Astrocyte (in vitro differentiated cells and primary cell): Measurements from ENCODE around the gene ERC1. TPM values are rescaled to one million over a fixed set of nuclear protein-coding genes. Genes with fewer than 3 reads are reported as not detected.

Source experiments
- DNase-seq: peaks from one replicate; pipeline ENCODE4 v3.0.0-alpha.2; 2010; ENCODE audit warnings: low read depth
- FAIRE-seq: peaks from 2 replicates; lab custom pipeline; 2011; peaks lifted over from hg19 to GRCh38; lab: Jason Lieb, UNC
- H2AFZ ChIP-seq: 2 replicates; pipeline ENCODE4 v1.6.0; 2012; ENCODE audit warnings: low read depth, low read length, inconsistent platforms
- H3K27ac ChIP-seq: 2 replicates; pipeline ENCODE4 v1.5.1; 2011; ENCODE audit warnings: low read depth, low read length, inconsistent platforms
- H3K27me3 ChIP-seq: 2 replicates; pipeline ENCODE4 v1.6.0; 2011; ENCODE audit warnings: low read length, inconsistent platforms; ENCODE audit not compliant: insufficient read depth
- H3K36me3 ChIP-seq: 2 replicates; pipeline ENCODE4 v1.5.1; 2011; ENCODE audit warnings: low read length, inconsistent platforms; ENCODE audit not compliant: insufficient read depth
- H3K4me1 ChIP-seq: 2 replicates; pipeline ENCODE4 v1.5.1; 2011; ENCODE audit warnings: low read length, inconsistent platforms; ENCODE audit not compliant: insufficient read depth
- H3K4me2 ChIP-seq: 2 replicates; pipeline ENCODE4 v1.6.0; 2012; ENCODE audit warnings: low read length, inconsistent platforms
- H3K4me3 ChIP-seq: 2 replicates; pipeline ENCODE4 v1.5.1; 2011; ENCODE audit warnings: low read depth, mild to moderate bottlenecking, low read length, inconsistent platforms; ENCODE audit not compliant: insufficient read depth
- H3K79me2 ChIP-seq: 2 replicates; pipeline ENCODE4 v1.6.0; 2012; ENCODE audit warnings: mild to moderate bottlenecking, low read length, inconsistent platforms; ENCODE audit not compliant: insufficient read depth
- H3K9ac ChIP-seq: 2 replicates; pipeline ENCODE4 v1.6.0; 2012; ENCODE audit warnings: mild to moderate bottlenecking, low read length, inconsistent platforms
- H3K9me3 ChIP-seq: 2 replicates; pipeline ENCODE4 v1.5.1; 2012; ENCODE audit warnings: low read depth, mild to moderate bottlenecking, low read length, inconsistent platforms; ENCODE audit not compliant: insufficient read depth
- H4K20me1 ChIP-seq: 2 replicates; pipeline ENCODE4 v1.6.0; 2012; ENCODE audit warnings: low read length, inconsistent platforms; ENCODE audit not compliant: insufficient read depth
- H3K27ac Mint-ChIP-seq: one replicate; pipeline ENCODE4 v1.8.0; 2021; ENCODE audit warnings: mild to moderate bottlenecking, mixed read lengths; ENCODE audit not compliant: unreplicated experiment
- H3K27me3 Mint-ChIP-seq: one replicate; pipeline ENCODE4 v1.8.0; 2021; ENCODE audit warnings: low read depth, mixed read lengths; ENCODE audit not compliant: unreplicated experiment
- H3K36me3 Mint-ChIP-seq: one replicate; pipeline ENCODE4 v1.8.0; 2021; ENCODE audit warnings: low read depth, mixed read lengths; ENCODE audit not compliant: unreplicated experiment
- H3K4me1 Mint-ChIP-seq: one replicate; pipeline ENCODE4 v1.8.0; 2021; ENCODE audit warnings: low read depth, mixed read lengths; ENCODE audit not compliant: unreplicated experiment
- H3K4me3 Mint-ChIP-seq: one replicate; pipeline ENCODE4 v1.8.0; 2021; ENCODE audit warnings: mild to moderate bottlenecking, moderate library complexity, mixed read lengths; ENCODE audit not compliant: unreplicated experiment
- H3K9me3 Mint-ChIP-seq: one replicate; pipeline ENCODE4 v1.8.0; 2021; ENCODE audit warnings: mild to moderate bottlenecking, mixed read lengths; ENCODE audit not compliant: unreplicated experiment
- EZH2 ChIP-seq: IDR thresholded peaks from 2 replicates; pipeline ENCODE4 v1.6.1; 2012; ENCODE audit warnings: mild to moderate bottlenecking, low read length, inconsistent platforms; ENCODE audit not compliant: insufficient read depth
- total RNA-seq: library from RNA; stranded (reverse); gene quantifications from 2 replicates; pipeline ENCODE4 v1.2.1, GENCODE V29; 2021
- TF ChIP-seq, protein P1 (sequence below): IDR thresholded peaks from 2 replicates; pipeline ENCODE4 v1.5.1; 2011; ENCODE audit warnings: low read depth, mild to moderate bottlenecking, inconsistent platforms, low read length, moderate library complexity; ENCODE audit not compliant: insufficient read depth

ERC1 gene
- total RNA-seq, 1 donor from 2014 or later, result 67.1 TPM

DNA sequence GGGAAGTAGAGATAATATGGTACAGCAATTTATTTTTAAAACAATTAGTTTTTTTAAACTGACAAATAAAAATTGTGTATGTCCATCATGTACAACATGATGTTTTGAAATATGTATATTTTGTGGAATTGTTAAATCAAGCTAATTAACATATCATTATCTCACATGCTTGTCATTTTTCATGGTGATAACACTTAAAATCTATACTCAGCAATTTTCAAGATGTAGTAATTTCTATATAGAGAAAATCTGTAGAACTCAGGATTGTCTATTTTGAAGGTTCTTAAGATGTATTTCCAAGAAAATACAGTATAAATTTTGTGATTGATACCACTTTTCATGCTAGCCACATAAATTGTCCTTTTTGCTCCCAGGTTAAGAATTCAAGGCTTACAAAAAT is 356.3 kb downstream of the ERC1 start:
- Histone ChIP-seq H3K79me2 (no peaks in the 10 kb centered on the region), H3K27me3 (no peaks in the 10 kb centered on the region), H3K36me3 (no peaks in the 10 kb centered on the region), H3K27ac (no peak overlapping the region), H3K9ac (no peak overlapping the region), H4K20me1 (no peaks in the 10 kb centered on the region), H3K4me1 (peaks cover 16% of the 10 kb centered on the region), H3K4me2 (no peak overlapping the region), H2AFZ (no peak overlapping the region), H3K4me3 (no peak overlapping the region), H3K9me3 (no peaks in the 10 kb centered on the region)
- no peak overlapping the region for H3K4me3 Mint-ChIP-seq
- peaks cover 28% of the 10 kb centered on the region for H3K4me1 Mint-ChIP-seq
- H3K36me3 Mint-ChIP-seq, result peaks cover 3% of the 10 kb centered on the region
- H3K9me3 Mint-ChIP-seq, result no peaks in the 10 kb centered on the region
- no peak for DNase-seq
- TF ChIP-seq, protein P1, sequence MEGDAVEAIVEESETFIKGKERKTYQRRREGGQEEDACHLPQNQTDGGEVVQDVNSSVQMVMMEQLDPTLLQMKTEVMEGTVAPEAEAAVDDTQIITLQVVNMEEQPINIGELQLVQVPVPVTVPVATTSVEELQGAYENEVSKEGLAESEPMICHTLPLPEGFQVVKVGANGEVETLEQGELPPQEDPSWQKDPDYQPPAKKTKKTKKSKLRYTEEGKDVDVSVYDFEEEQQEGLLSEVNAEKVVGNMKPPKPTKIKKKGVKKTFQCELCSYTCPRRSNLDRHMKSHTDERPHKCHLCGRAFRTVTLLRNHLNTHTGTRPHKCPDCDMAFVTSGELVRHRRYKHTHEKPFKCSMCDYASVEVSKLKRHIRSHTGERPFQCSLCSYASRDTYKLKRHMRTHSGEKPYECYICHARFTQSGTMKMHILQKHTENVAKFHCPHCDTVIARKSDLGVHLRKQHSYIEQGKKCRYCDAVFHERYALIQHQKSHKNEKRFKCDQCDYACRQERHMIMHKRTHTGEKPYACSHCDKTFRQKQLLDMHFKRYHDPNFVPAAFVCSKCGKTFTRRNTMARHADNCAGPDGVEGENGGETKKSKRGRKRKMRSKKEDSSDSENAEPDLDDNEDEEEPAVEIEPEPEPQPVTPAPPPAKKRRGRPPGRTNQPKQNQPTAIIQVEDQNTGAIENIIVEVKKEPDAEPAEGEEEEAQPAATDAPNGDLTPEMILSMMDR, result no peak
- no peak for TF ChIP-seq EZH2
- H3K27me3 Mint-ChIP-seq, result no peaks in the 10 kb centered on the region
- no peak overlapping the region for H3K27ac Mint-ChIP-seq
- no peak for FAIRE-seq

DNA sequence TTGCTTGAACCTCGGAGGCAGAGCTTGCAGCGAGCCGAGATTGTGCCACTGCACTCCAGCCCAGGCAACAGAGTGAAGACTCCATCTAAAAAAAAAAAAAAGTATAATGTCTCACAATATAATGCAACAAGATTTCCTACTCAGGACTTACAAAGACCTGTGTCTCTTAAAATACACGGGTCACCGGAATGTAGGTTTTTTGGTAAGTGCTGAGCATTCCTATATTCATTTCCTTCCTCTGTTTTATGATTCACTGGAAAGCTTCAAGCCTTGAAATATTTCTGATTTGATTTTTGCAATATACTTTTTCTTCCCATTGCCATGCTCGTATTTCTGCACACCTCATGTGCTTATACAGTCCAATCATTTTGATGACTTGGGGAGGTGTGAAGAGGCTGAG is 357.6 kb downstream of the ERC1 start:
- Mint-ChIP-seq H3K9me3 (no peaks in the 10 kb centered on the region), H3K36me3 (peaks cover 3% of the 10 kb centered on the region), H3K27ac (no peak overlapping the region), H3K4me1 (peaks cover 29% of the 10 kb centered on the region), H3K27me3 (no peaks in the 10 kb centered on the region), H3K4me3 (no peak overlapping the region)
- no peaks in the 10 kb centered on the region for H3K27me3 ChIP-seq
- peaks cover 16% of the 10 kb centered on the region for H3K4me1 ChIP-seq
- no peak overlapping the region for H3K9ac ChIP-seq
- TF ChIP-seq, protein P1, result no peak
- no peak for TF ChIP-seq EZH2
- H3K79me2 ChIP-seq, result no peaks in the 10 kb centered on the region
- no peak overlapping the region for H2AFZ ChIP-seq
- H3K4me3 ChIP-seq, result no peak overlapping the region
- no peaks in the 10 kb centered on the region for H3K9me3 ChIP-seq
- FAIRE-seq, result no peak
- no peak for DNase-seq
- H3K36me3 ChIP-seq, result no peaks in the 10 kb centered on the region
- no peak overlapping the region for H3K4me2 ChIP-seq
- H4K20me1 ChIP-seq, result no peaks in the 10 kb centered on the region
- H3K27ac ChIP-seq, result no peak overlapping the region

DNA sequence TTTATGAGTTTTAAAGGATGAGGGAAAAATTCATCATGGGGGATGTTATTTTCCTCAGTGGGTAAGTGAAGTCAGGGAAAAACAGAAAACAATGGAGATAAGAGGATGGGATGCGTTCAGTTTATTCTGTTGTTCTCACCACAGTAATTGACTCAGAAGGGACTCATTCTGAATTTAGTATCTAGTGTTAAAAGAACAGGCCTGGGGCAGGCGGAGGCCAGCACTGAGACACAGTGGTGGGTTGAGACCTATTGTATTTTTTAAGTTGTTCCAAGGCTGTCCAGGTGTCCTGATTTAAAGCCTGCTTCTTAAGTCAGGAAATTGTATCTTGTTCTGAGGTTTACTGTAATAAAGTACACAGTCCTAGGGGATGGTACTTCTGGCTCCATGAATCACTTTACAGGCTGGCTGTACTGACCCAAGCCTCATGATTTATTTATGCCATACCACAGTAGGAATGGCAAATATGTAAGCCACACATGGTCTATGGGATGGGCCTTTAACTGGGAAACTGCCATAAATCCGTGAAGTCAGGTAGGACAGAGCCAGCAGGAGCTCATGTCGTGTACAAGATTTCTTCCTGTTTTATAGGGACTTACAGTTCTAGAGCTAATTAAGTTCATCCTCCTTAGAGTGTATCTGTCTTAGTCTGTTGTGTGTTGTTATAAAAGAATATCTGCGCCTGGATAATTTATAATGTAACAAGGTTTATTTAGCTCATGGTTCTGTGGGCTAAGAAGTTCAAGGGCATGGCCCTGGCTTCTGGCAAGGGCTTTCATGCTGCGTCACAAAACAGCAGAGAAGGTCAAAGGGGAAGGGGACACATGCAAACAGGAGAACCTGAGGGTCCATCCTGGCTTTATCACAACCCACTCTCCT is 359.3 kb downstream of the ERC1 start:
- TF ChIP-seq EZH2, result no peak
- TF ChIP-seq, protein P1, result no peak
- H3K4me1 ChIP-seq, result peaks cover 16% of the 10 kb centered on the region
- Mint-ChIP-seq H3K27ac (peak overlapping the region; percentile 98), H3K9me3 (no peaks in the 10 kb centered on the region), H3K4me3 (peak overlapping the region; percentile 0), H3K27me3 (no peaks in the 10 kb centered on the region), H3K4me1 (peaks cover 29% of the 10 kb centered on the region), H3K36me3 (peaks cover 3% of the 10 kb centered on the region)
- H3K4me3 ChIP-seq, result no peak overlapping the region
- no peaks in the 10 kb centered on the region for H3K79me2 ChIP-seq
- no peak overlapping the region for H2AFZ ChIP-seq
- H3K27ac ChIP-seq, result peak overlapping the region; percentile 69
- H3K4me2 ChIP-seq, result peak overlapping the region; percentile 40
- H3K9me3 ChIP-seq, result no peaks in the 10 kb centered on the region
- H3K9ac ChIP-seq, result peak overlapping the region; percentile 39
- FAIRE-seq, result peak; percentile 66
- H4K20me1 ChIP-seq, result no peaks in the 10 kb centered on the region
- H3K36me3 ChIP-seq, result no peaks in the 10 kb centered on the region
- peak; percentile 94 for DNase-seq
- H3K27me3 ChIP-seq, result no peaks in the 10 kb centered on the region
